HK-2 (cell line): ENCODE measurements around the gene DNAI1.
A peak's percentile ranks its signal among the peaks of the same experiment; 100 is the strongest.

Experiments
- DNase-seq: peaks from one replicate; pipeline ENCODE4 v3.0.0-alpha.2; 2018; ENCODE audit not compliant: unreplicated experiment

DNAI1 gene

GRCh38 chr9:34545497-34545896 lies 86.9 kb downstream of the DNAI1 start:
- DNase-seq: no peak

DNA sequence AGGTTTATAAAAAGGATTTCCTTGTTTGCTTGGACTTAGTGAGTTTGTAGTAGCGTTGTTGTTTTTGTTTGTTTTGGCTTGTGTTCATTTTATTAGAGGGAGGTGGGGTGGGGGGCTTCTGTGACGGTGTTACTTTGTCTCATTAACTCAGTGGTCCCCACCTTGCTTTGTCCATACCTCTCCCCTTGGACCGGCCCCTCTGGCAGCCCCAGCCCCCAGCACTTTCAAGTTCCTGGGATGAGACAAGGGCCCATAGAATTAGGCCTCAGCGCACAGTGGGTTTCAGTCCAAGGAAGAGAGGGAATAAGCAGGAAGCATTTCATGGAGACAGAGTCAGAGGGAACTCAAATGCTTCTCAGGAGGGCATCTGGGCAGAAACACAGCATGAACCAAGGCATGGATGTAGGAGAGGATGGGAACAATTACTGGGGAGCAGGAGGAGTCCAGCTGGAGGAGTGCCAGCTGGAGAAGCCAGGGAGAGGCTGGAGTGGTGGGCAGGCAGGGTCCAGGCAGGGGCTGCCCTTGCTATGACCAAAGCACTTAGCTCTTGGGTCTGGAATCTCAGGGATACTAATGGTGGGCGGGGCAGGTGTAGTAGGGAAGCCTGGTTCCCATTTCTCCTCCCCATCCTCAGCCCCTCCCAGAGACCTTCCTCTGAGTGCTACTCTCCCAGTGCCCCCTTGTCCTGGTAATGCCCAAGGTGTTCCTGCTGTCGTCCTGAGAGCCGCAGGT lies 87.7 kb downstream of the DNAI1 start:
- no peak for DNase-seq

DNA sequence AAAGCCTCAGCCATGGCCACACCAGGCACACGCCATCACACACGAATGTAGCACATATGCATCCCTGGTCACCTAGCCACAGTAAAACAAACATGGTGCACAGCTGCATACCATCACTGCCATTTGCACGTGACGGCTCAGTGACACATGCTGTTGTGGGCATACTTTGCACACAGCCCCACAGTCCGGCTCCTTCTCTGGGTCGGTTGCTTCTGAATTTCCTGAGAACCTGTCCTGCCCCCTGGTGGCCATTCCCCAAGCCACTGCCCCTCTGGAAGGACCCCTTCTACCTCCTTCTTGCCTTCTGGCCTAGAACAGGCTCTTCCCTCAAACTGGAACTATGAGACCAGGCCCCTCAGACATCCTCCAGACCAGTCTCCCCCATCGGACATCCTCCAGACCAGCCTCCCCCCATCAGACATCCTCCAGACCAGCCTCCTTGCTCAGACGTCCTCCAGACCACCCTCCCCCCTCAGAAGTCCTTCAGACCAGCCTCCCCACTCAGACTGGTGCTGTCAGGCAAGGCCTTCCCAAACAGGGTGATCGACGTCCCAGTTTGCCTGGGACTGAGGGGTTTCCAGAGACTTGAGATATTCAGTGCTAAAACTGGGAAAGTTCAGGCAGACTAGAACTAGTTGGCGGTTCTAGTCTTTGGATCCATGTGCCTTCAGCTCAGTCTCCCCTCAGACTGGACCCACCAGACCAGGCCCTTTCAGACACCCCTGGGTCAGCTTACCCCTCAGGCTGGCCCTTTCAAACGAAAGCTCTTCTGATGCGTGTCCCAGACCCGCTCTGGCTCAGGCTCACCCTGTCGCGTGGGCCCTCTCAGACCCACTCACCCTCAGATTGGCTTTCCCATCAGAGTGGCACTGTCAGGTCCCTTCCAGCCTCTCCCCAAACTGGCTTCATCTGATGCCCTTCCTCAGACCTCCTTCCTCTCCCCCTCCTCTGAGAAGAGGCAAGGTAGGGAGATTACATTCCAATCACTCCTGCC lies 88.5 kb downstream of the DNAI1 start:
- DNase-seq: peak; percentile 55

DNA sequence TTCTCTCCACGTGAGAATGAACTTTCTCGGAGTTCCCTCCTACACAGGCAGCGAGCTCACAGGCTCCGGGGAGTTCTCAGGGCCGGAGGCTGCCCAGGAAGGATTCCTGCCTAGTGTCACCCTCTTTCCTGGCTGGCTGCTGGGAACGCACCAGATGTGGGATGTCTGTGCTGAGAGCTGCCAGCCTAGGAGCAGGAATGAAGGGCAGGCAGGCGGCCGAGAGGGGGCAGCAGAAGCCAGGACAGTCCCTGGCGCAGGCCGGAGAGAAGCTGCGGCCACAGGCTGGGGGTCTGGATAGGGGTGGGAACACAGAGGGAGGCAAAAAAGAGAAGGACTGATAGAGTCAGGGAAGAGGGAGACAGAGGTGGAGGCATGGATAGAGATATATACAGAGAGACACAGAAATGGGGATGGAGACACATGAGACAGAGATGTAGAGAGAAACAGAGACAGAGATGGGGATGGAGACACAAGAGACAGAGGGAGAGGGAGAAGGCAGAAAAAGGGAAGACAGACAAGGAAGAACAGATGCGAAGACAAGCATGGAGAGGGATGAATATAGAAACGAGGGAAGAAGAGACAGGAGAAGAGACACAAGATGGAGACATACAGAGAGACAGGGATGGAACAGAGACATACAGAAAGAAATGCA lies 89.5 kb downstream of the DNAI1 start:
- peak; percentile 58 for DNase-seq

- DNase-seq: no peak
Measured at GRCh38 chr9:34549407-34549732, 90.8 kb downstream of the DNAI1 start.

GRCh38 chr9:34550016-34550680 lies 91.5 kb downstream of the DNAI1 start:
- DNase-seq: no peak

GRCh38 chr9:34550681-34551270 lies 92.2 kb downstream of the DNAI1 start:
- no peak for DNase-seq

DNA sequence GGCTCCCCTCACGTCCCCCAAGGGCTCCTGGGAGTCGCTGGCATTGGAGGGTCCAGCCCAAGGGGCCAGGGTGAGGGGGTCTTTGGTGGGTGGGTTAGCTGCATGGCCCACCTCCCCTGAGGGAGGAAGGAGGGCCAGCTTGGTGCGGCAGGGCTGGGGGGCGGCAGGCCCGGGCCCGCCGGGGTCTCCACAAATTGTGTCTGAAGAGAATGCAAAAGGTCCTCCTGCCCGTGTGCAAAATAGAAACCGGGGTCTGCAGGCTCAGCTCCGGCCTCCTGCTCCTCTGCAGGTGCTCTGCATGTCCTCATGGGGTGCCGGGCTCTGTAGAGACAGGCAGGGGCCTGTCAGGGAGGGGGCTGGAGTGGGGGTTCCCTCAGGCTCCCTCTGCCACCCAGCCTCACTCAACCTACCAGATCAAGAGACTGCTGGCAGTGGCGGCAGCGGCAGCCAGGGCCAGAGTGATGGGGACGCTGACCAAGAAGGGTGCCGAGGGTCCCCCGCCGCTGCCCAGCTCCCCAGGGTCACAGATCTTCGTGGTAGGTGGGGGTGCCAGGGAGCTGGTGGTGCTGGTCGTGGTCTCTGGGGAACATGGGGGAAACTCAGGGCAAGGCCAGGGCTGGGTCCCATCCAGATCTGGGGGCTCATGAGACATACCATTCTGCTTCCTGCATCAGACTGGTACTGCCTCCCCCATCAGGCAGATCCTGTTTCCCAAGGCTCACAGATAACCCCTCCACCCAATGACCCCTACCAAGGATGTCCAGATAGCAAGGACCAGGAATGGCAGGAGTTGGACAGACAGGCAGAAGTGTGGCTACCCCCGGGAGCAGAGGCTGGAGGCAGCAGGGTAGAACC lies 93.4 kb downstream of the DNAI1 start:
- no peak for DNase-seq

GRCh38 chr9:34552606-34552981 lies 94.0 kb downstream of the DNAI1 start:
- DNase-seq: no peak

DNA sequence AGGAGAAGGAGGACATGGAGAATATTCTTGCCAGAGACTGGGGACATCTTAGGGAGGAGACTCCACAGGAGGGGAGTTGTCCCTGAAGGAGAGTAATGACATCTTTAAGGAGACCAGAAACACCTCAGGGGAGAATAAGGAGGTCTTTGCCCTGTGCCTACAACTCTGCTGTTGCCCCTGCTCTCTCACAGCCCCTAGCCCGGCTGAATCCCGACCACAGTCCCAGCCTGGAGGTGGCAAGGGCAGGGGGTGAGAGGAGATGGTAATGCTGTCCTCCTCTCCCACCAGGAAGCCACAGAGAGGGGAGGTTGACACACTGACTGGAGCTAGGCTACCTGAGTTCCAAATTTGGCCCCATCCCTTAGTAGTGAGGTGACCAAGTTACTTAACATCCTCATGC lies 94.4 kb downstream of the DNAI1 start:
- DNase-seq: no peak

DNA sequence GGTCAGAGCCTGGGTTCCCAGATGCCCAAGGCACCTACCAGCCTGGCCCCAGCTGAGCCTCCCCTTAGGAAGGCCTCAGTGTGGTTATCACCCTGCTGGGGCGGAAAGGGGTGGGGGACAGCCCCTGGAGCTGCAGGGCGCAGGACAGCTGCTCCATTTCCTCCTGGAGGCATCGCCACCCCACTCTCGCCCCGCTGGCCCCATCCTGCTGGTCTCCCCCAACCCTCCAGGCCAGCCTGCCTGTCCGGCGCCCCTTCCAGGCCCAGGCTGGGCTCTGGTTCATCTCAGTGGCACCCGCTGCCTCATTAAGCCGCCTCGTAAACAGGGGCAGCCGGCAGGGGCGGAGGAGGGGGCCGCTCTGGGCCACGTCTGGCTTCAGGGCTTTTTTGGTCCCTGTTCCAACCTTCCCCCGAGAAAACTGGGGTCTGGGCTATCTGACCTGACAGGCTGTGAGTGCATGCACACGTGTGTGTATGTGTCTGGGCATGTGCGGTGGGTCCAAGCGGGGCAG lies 95.0 kb downstream of the DNAI1 start:
- DNase-seq: no peak

DNA sequence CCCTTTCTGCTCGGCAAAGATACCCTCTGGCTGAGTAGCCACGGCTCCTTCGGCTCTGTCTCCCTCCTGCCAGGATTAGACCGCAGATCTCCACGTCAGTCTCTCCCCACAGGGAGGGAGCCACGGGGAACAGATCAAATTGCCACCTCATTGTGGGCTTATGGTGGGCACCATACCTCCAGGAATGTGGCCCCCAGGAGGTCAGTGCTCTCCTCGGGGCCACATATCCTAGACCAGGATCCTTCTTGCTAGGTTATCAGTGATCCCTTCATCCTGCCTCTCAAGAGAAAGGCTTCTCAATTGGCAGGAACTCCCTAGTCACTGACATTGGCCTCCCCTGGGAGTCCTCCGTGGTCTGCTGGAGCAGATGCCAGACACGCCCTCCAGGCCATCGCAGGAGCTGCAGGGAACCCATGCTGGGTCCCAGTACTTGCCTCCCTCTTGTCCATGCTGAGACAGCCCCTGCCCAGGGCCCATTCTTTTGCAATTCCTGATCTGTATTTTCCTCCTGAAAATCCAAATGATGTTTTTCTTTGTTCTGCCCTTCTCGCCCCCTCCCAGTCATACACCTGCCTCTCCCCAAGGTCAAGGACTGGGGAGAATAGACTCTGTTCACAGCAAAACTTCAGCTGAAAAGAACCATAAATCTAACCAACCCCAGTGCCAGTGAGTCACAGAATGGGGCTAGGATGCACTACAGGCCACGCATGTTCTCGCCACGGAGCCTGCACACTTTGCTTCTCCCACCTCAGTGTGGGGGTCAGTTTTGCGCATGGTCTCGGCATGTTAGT lies 95.8 kb downstream of the DNAI1 start:
- no peak for DNase-seq

GRCh38 chr9:34555002-34555348 lies 96.4 kb downstream of the DNAI1 start:
- DNase-seq: no peak

DNA sequence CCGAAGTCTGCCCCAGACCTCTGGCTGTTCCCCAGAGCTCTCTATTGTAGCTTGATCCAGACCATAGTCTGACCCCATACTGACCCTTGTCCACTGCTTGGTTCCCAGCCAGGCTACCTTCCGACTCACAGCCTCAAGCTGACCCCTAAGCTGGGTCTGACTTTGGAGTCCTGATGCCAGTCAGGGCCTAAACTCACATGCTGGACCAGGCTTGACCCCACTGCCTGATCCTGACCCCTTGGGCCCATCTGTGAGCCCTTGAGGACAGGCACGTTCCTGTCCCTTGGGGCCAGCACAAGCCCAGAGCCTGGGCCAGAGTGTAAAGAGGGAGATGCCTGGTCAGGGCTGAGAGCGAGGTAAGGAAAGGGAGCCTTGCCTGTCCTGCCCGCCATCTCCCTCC lies 96.9 kb downstream of the DNAI1 start:
- no peak for DNase-seq

DNA sequence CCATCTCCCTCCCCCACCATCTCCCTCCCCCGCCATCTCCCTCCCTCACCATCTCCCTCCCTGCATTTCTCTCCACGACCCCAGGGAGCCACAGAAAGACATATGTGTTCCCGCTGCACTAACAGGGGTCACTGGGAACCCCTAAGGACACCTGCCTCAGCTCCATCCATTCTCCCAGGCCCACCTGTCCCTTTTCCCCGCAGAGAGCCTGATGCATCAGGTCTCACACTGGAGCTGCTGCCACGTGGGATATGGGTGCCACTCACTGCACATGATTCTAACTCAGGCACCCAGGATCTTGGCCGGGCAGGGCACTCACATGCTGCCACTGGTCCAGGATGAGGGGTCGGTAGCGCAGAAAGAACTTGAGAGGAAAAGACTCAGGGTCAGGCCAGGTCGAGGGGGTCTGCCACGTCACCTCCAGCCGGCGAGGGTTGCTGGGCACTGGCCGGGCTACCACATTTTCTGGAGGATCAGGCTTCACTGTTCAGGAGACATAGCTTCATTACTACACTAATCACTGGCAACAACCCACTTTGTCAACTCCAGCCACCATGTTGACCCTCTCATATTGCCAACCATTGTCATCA lies 97.4 kb downstream of the DNAI1 start:
- no peak for DNase-seq

GRCh38 chr9:34556949-34557348 lies 98.3 kb downstream of the DNAI1 start:
- DNase-seq: no peak

GRCh38 chr9:34557426-34558321 lies 99.1 kb downstream of the DNAI1 start:
- no peak for DNase-seq

DNA sequence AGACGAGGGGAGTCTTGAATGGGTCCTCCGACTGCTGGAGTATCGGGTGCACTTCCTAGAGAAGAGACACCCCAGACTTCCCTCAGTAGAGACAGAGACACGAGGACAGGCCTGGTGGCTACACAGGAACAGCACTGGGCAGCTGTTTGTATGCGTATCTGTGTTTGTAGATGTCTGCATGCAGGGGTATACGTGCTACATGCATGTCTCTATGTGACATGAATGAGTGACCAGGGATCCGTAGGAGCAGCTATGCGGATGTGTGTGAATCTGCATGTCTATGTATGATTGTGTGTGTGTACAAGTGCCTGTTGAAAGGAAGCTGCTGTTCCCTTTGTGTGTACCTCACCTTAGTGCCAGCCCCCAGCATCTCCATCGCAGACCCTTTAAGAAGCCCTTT lies 99.8 kb downstream of the DNAI1 start:
- no peak for DNase-seq
